ENCODE measurements around the gene GLIPR2. TPM values are rescaled to one million over a fixed set of nuclear protein-coding genes. Genes with fewer than 3 reads are reported as not detected.

The GLIPR2 gene
- 4.7 TPM for total RNA-seq

GRCh38 chr9:36136272-36136893 lies at the start of gene GLIPR2:
GLIPR2 (plus strand) TSS chr9:36136733; CDS start chr9:36136779, 46 bp downstream.

GRCh38 chr9:36169166-36169565 lies 32.6 kb downstream of the GLIPR2 start, which contains the start of gene CCIN:
CCIN (plus strand) TSS chr9:36169388; CDS start chr9:36169503, 115 bp downstream.

GRCh38 chr9:36190388-36191289 lies 54.1 kb downstream of the GLIPR2 start, which contains the start of gene CLTA:
CLTA (plus strand) TSS chr9:36190921; CDS start chr9:36191057, 136 bp downstream.

Other genes starting within 250 kb of the GLIPR2 start
- gene HRCT1, start 230.5 kb upstream of the GLIPR2 start, total RNA-seq, result 0.63 TPM
- 0.31 TPM for gene SPAAR, start 227.2 kb upstream of the GLIPR2 start, total RNA-seq
- gene OR2S2, start 178.6 kb upstream of the GLIPR2 start, total RNA-seq, result not detected
- gene RECK, start 99.8 kb upstream of the GLIPR2 start, total RNA-seq, result 13.5 TPM
- gene CCIN, start 32.7 kb downstream of the GLIPR2 start, total RNA-seq, result not detected
- gene CLTA, start 54.2 kb downstream of the GLIPR2 start, total RNA-seq, result 115 TPM
- 42.6 TPM for gene GNE, start 121.7 kb downstream of the GLIPR2 start, total RNA-seq

Measured in parietal lobe (tissue), 1 donor.